K562 (cell line): ENCODE data around the gene MYO3B. TPM values are rescaled to one million over a fixed set of nuclear protein-coding genes. Genes with fewer than 3 reads are reported as not detected.
A peak's percentile ranks its signal among the peaks of the same experiment; 100 is the strongest.

Experiments
- ATAC-seq: fragments of 200-7000 bp; cut with Tn5 transposase; 3 replicates; pipeline ENCODE4 v1.9.1; 2020; ENCODE audit warnings: moderate library complexity
- BruUV-seq: library from RNA; stranded (reverse); fragments of 400-500 nt; replicated peaks from 2 replicates; lab custom pipeline; 2021; lab: Mats Ljungman, UMichigan
- CTCF ChIA-PET: fragments of 300-600 bp; formaldehyde crosslinking; extraction: SDS; loops from one replicate; lab custom pipeline; 2021; ENCODE audit warnings: low intra/inter-chr PET ratio; lab: Yijun Ruan, JAX
- POLR2A ChIA-PET: fragments of 300-600, 350-650 bp; sonication (Branson Sonifier 250); formaldehyde crosslinking; extraction: SDS; loops from one replicate; lab custom pipeline; 2021; ENCODE audit warnings: antibody characterized with exemption, inconsistent platforms; lab: Yijun Ruan, JAX
- DNase-seq, 4 experiments: peaks; one replicate each; pipeline versions ENCODE4 v3.0.0 to v3.0.0-alpha.2; 2011 to 2018; ENCODE audit warnings: low spot score in 3 of 4, mixed read lengths in 3 of 4; ENCODE audit errors: extremely low read depth in 1 of 4
- FAIRE-seq: peaks from 2 replicates; lab custom pipeline; 2011; peaks lifted over from hg19 to GRCh38; lab: Jason Lieb, UNC
- H2AFZ ChIP-seq: 2 replicates; pipeline ENCODE4 v1.6.0; 2011; ENCODE audit warnings: low read depth, low read length, control low read depth, inconsistent platforms
- H3K27ac ChIP-seq: fragments of 200-600 bp; 3 replicates; pipeline ENCODE4 v1.8.0; 2011; ENCODE audit warnings: low read depth, mild to moderate bottlenecking, control low read depth, inconsistent platforms, low read length, moderate library complexity, mixed read lengths; ENCODE audit errors: extremely low read depth
- H3K27me3 ChIP-seq, 2 experiments: fragments of 300-600 bp in 1 of 2; 2 replicates in 1 of 2; 3 replicates in 1 of 2; pipeline versions ENCODE4 v1.6.0 to v1.8.0; 2011; ENCODE audit warnings: inconsistent platforms in 2 of 2, low read length in 2 of 2, mild to moderate bottlenecking in 1 of 2, mixed read lengths in 1 of 2, moderate library complexity in 1 of 2; ENCODE audit not compliant: control insufficient read depth in 2 of 2, insufficient read depth in 2 of 2
- H3K36me3 ChIP-seq: fragments of 300-600 bp; 3 replicates; pipeline ENCODE4 v1.8.0; 2011; ENCODE audit warnings: mild to moderate bottlenecking, low read length, inconsistent platforms; ENCODE audit not compliant: control insufficient read depth, insufficient read depth
- H3K4me1 ChIP-seq, 2 experiments: fragments of 200-600 bp in 1 of 2; replicated peaks in 1 of 2; 2 replicates in 1 of 2; 3 replicates in 1 of 2; pipeline versions ENCODE4 v1.5.1 to v1.8.0; 2011; ENCODE audit warnings: inconsistent platforms in 2 of 2, low read length in 2 of 2, mild to moderate bottlenecking in 1 of 2, mixed read lengths in 1 of 2, moderate library complexity in 1 of 2; ENCODE audit not compliant: control insufficient read depth in 2 of 2, insufficient read depth in 2 of 2
- H3K4me2 ChIP-seq: 2 replicates; pipeline ENCODE4 v1.6.1; 2011; ENCODE audit warnings: low read length, control low read depth, inconsistent platforms, mixed read lengths; ENCODE audit not compliant: insufficient read depth
- H3K4me3 ChIP-seq: fragments of 200-600 bp; sonication (generic), shearing (Covaris generic); 2 replicates; pipeline ENCODE4 v1.5.1; 2016; ENCODE audit warnings: control low read depth, inconsistent platforms
- H3K79me2 ChIP-seq: fragments of 200-600 bp; 3 replicates; pipeline ENCODE4 v1.8.0; 2011; ENCODE audit warnings: low read length, inconsistent platforms; ENCODE audit not compliant: control insufficient read depth, insufficient read depth
- H3K9ac ChIP-seq, 2 experiments: 2 replicates each; pipeline versions ENCODE4 v1.6.0 to v1.6.1; 2011; ENCODE audit warnings: low read depth in 2 of 2, low read length in 2 of 2, control low read depth in 1 of 2, inconsistent platforms in 1 of 2, mild to moderate bottlenecking in 1 of 2, mixed read lengths in 1 of 2; ENCODE audit not compliant: insufficient read depth in 1 of 2
- H3K9me1 ChIP-seq: one replicate; pipeline ENCODE4 v1.6.0; 2011; ENCODE audit warnings: inconsistent platforms, mild to moderate bottlenecking, low read length, moderate library complexity; ENCODE audit not compliant: control insufficient read depth, insufficient read depth
- H3K9me3 ChIP-seq: replicated peaks from 2 replicates; pipeline ENCODE4 v1.5.1; 2011; ENCODE audit warnings: low read depth, low read length, inconsistent platforms; ENCODE audit not compliant: control insufficient read depth, insufficient read depth
- H4K20me1 ChIP-seq: replicated peaks from 2 replicates; pipeline ENCODE4 v1.6.1; 2011; ENCODE audit warnings: low read length, inconsistent platforms, mixed read lengths; ENCODE audit not compliant: control insufficient read depth, insufficient read depth
- MED1 ChIP-seq: sonication (generic); formaldehyde crosslinking; IDR thresholded peaks from 2 replicates; pipeline ENCODE4 v1.8.1; 2023; ENCODE audit warnings: missing genetic modification reagents, borderline replicate concordance
- PBX2 ChIP-seq, 2 experiments: IDR thresholded peaks in 1 of 2; conservative IDR thresholded peaks in 1 of 2; 2 replicates each; pipeline ENCODE4 v1.6.1; 2016; ENCODE audit warnings: low read depth in 2 of 2, mild to moderate bottlenecking in 1 of 2, missing compliant biosample characterization in 1 of 2, missing genetic modification characterization in 1 of 2, moderate library complexity in 1 of 2
- WGBS: fragments of 100-300 bp; shearing (Covaris generic); methylation state at CpG from one replicate; pipeline ENCODE4 v1.1.6; 2016; ENCODE audit warnings: low coverage, mixed read lengths; ENCODE audit not compliant: insufficient coverage; ENCODE audit errors: missing lambda C conversion rate; 5-methylcytosine and 5-hydroxymethylcytosine counted together
- in situ Hi-C: fragments of 300-500 bp; cut with MboI; formaldehyde crosslinking; loops from 4 replicates; pipeline ENCODE4 v1.15.0; 2018; ENCODE audit warnings: inconsistent platforms, mixed read lengths
- intact Hi-C: fragments of 100-400 bp; cut with micrococcal nuclease; formaldehyde crosslinking; loops from 2 replicates; pipeline ENCODE4 v1.14.2; 2022
- polyA plus RNA-seq, 8 experiments: library from polyadenylated mRNA; depleted of rRNA in 4 of 8; stranded (reverse) in 5 of 8; unstranded in 3 of 8; fragments of >200 nt; fragmentation: Nextera tagmentation in 2 of 8; fragmentation: Illumina TruSeq in 1 of 8; extraction: Ambion mirVana in 2 of 8; extraction: Trizol in 1 of 8; gene quantifications; 2 replicates each; pipeline versions ENCODE4 v1.2.1 to v1.2.3, GENCODE V29; 2011 to 2014; ENCODE audit warnings: inconsistent platforms in 1 of 8, missing spikeins in 1 of 8
- total RNA-seq, 7 experiments: library from RNA; depleted of rRNA in 6 of 7; stranded (reverse); fragments of >200 nt in 6 of 7; fragmentation: Illumina TruSeq in 2 of 7; extraction: Trizol in 2 of 7; gene quantifications; 2 replicates each; pipeline versions ENCODE4 v1.2.1 to v1.2.3, GENCODE V29; 2011 to 2021; ENCODE audit warnings: low replicate concordance in 1 of 7

MYO3B gene
- total and polyA plus RNA-seq, 9 of the 15 experiments (the other 6 are each of a cell fraction or from before 2014, with no cell fraction given) = 2.7 to 6.5 (median 3.6) TPM

- no TSS peak for BruUV-seq
- Histone ChIP-seq H3K4me3 (no peak overlapping the region), H3K36me3 (no peaks in the 10 kb centered on the region), H2AFZ (no peak overlapping the region), H4K20me1 (no peaks in the 10 kb centered on the region), H3K9me3 (no peaks in the 10 kb centered on the region; the same call in 1 of the 2 replicates), H3K9ac (no peak overlapping the region), H3K27me3 (no peaks in the 10 kb centered on the region), H3K27ac (no peak overlapping the region), H3K4me1 (peaks cover 0 to 21% of the 10 kb centered on the region in 2 experiments; a peak in 3 of 5 replicates), H3K9me1 (no peaks in the 10 kb centered on the region), H3K79me2 (no peaks in the 10 kb centered on the region), H3K4me2 (no peak overlapping the region)
- FAIRE-seq (no peak), DNase-seq (no peak), ATAC-seq (no peak)
- intact Hi-C loops (no loop called here), in situ Hi-C loops (no loop called here)
- TF ChIP-seq PBX2 (CRISPR knock-in tag; IDR thresholded peaks at IDR 0.05; ENCODE audit: low read depth) = no peak
- TF ChIP-seq PBX2 (tag; conservative IDR thresholded peaks at IDR 0.05; ENCODE audit: low read depth) = 0 out of 2 replicates have a peak, but pooled peaks have one; percentile 10
- no peak for TF ChIP-seq MED1 (CRISPR knock-in tag)
- POLR2A ChIA-PET = no interaction called here
- 51% methylated on average over 2 of the region's 2 CpGs for WGBS
- CTCF ChIA-PET = no interaction called here
Measured at GRCh38 chr2:170353723-170354122, 175.8 kb downstream of the MYO3B start.
